ENCODE results near the gene ZNF469. TPM values are rescaled to one million over a fixed set of nuclear protein-coding genes. Genes with fewer than 3 reads are reported as not detected.

Gene ZNF469
- total and polyA plus RNA-seq, 8 donors: 1.4 to 5.5 (median 2.6) TPM

DNA sequence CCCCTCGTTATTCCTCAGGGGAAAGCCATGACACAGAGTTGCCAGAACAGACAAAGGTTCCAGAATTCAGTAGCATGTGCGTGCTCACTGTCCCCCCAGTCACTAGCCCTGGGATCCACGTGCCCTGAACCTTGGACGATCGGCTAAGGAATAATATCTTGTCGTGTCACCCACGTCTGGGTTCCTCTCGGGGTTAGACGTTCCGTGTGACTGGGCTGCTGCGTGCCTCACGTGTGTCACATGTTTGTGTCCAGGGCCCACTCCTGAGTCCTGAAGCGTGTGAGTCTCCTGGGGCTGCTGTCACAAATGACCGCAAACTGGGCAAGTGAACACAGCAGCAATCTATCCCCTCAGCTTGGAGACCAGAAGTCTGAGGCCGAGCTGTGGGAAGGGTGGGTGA, 12.4 kb upstream of the ZNF469 start:
- TF ChIP-seq, protein P1, sequence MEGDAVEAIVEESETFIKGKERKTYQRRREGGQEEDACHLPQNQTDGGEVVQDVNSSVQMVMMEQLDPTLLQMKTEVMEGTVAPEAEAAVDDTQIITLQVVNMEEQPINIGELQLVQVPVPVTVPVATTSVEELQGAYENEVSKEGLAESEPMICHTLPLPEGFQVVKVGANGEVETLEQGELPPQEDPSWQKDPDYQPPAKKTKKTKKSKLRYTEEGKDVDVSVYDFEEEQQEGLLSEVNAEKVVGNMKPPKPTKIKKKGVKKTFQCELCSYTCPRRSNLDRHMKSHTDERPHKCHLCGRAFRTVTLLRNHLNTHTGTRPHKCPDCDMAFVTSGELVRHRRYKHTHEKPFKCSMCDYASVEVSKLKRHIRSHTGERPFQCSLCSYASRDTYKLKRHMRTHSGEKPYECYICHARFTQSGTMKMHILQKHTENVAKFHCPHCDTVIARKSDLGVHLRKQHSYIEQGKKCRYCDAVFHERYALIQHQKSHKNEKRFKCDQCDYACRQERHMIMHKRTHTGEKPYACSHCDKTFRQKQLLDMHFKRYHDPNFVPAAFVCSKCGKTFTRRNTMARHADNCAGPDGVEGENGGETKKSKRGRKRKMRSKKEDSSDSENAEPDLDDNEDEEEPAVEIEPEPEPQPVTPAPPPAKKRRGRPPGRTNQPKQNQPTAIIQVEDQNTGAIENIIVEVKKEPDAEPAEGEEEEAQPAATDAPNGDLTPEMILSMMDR (IDR thresholded peaks at IDR 0.05): no peak
- intact Hi-C loops (cut with DNase I): no loop called here
- peak in 2 of 4 donors; percentile 14 to 43 for DNase-seq
- H3K4me3 ChIP-seq: no peak overlapping the region
- H3K27me3 ChIP-seq: peaks cover 0 to 13% of the 10 kb centered on the region in 2 donors
- H3K27ac ChIP-seq: no peak overlapping the region
- no peak for ATAC-seq
- H3K4me1 ChIP-seq: no peaks in the 10 kb centered on the region
- H3K36me3 ChIP-seq: no peaks in the 10 kb centered on the region
- H3K9me3 ChIP-seq: no peaks in the 10 kb centered on the region

DNA sequence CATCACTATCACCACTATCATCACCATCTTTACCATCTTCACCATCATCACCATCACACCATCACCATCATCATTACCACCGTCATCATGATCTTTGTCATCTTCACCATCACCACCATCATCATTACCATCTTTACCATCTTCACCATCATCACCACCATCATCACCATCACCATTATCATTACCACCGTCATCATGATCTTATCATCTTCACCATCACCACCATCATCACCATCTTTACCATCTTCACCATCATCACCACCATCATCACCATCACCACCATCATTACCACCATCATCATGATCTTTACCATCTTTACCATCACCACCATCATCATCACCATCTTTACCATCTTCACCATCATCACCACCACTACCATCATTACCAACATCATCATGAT, 10.2 kb upstream of the ZNF469 start:
- no peak for ATAC-seq
- H3K4me1 ChIP-seq: no peaks in the 10 kb centered on the region
- intact Hi-C loops (cut with DNase I): no loop called here
- no peaks in the 10 kb centered on the region for H3K36me3 ChIP-seq
- peaks cover 0 to 22% of the 10 kb centered on the region in 2 donors for H3K27me3 ChIP-seq
- H3K27ac ChIP-seq: no peak overlapping the region
- no peaks in the 10 kb centered on the region for H3K9me3 ChIP-seq
- TF ChIP-seq, protein P1 (IDR thresholded peaks at IDR 0.05): no peak
- no peak overlapping the region for H3K4me3 ChIP-seq
- no peak for DNase-seq

DNA sequence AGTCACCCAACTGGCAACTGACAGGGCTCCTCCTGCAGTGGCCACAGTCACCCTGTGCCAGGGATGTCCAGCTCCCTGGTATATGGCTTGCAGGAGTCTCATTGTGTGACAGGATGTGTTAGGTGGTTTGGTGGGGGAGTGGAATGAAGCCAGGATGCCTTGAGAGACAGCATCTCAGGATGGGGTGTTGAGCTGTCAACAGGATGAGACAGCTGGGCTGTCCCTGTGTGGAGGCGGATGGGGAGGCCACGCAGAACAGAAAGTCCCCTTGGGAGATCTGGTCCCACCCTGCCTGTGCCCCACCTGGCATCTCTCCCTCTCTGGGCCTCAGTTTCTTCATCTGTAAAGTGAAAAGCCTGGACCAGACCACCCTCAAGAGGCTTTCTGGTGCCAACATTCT, 9.5 kb upstream of the ZNF469 start:
- intact Hi-C loops (cut with DNase I): no loop called here
- TF ChIP-seq, protein P1 (IDR thresholded peaks at IDR 0.05): no peak
- no peak overlapping the region for H3K27ac ChIP-seq

GRCh38 chr16:88373927-88374492, 8.7 kb upstream of the ZNF469 start:
- Histone ChIP-seq H3K4me1 (no peaks in the 10 kb centered on the region), H3K27ac (no peak overlapping the region), H3K4me3 (no peak overlapping the region), H3K9me3 (no peaks in the 10 kb centered on the region), H3K27me3 (peaks cover 0 to 27% of the 10 kb centered on the region in 2 donors), H3K36me3 (no peaks in the 10 kb centered on the region)
- ATAC-seq (no peak), DNase-seq (peak in 2 of 4 donors; percentile 17 to 37)
- intact Hi-C loops (cut with DNase I): no loop called here
- TF ChIP-seq, protein P1 (IDR thresholded peaks at IDR 0.05): no peak

More for the DNA sequence above, 9.5 kb upstream of the ZNF469 start:
- Histone ChIP-seq H3K27me3 (peaks cover 0 to 19% of the 10 kb centered on the region in 2 donors), H3K36me3 (no peaks in the 10 kb centered on the region), H3K9me3 (no peaks in the 10 kb centered on the region), H3K4me1 (no peaks in the 10 kb centered on the region), H3K4me3 (no peak overlapping the region)
- no peak for ATAC-seq
- DNase-seq: peak in 1 of 4 donors; percentile 16

DNA sequence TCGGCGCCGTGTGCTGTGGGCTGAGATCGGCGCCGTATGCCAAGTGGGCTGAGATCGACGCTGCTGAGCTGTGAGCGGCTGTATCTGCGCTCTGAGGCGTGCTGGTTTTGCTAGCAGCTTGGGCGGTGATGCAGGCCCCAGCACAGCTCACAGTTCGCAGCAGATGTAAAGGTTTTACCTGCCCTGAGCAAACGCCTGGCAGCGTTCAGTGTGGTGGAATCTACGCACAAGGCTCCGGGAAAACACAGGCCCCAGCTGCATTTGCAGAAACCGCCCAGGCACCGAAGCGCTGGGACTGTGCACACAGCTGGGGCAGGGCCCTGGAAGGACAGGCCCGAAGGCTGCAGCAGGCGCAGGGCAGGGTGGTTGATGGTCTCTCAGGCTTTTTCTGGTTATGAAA, 8.0 kb upstream of the ZNF469 start:
- Histone ChIP-seq H3K4me3 (no peak overlapping the region), H3K9me3 (no peaks in the 10 kb centered on the region), H3K27ac (no peak overlapping the region), H3K27me3 (peaks cover 0 to 34% of the 10 kb centered on the region in 2 donors), H3K4me1 (no peaks in the 10 kb centered on the region), H3K36me3 (no peaks in the 10 kb centered on the region)
- ATAC-seq (no peak), DNase-seq (peak in 2 of 4 donors; percentile 10 to 73)
- intact Hi-C loops (cut with DNase I): no loop called here
- TF ChIP-seq, protein P1 (IDR thresholded peaks at IDR 0.05): no peak

Data from left lung (tissue), 10 donors.